WTC11 (cell line): ENCODE data around the gene KAZN. TPM values are rescaled to one million over a fixed set of nuclear protein-coding genes. Genes with fewer than 3 reads are reported as not detected.

Experiments
- ATAC-seq: fragments of 200-7000 bp; cut with Tn5 transposase; 2 replicates; pipeline ENCODE4 v1.10.0; 2021; ENCODE audit warnings: mild to moderate bottlenecking, moderate library complexity
- CTCF ChIA-PET: fragments of 300-600 bp; sonication (Branson Sonifier 250); formaldehyde crosslinking; loops from one replicate; lab custom pipeline; 2021; ENCODE audit warnings: antibody characterized with exemption; lab: Charles Lee
- POLR2A ChIA-PET: fragments of 350-600 bp; sonication (Branson Sonifier 250); formaldehyde crosslinking; loops from one replicate; lab custom pipeline; 2021; ENCODE audit warnings: antibody characterized with exemption; lab: Charles Lee
- DNase-seq: peaks from one replicate; pipeline ENCODE4 v3.0.0; 2021; ENCODE audit warnings: low spot score
- H3K27ac Mint-ChIP-seq: 2 replicates; pipeline ENCODE4 v1.8.0; 2021; ENCODE audit warnings: mixed read lengths
- H3K27me3 Mint-ChIP-seq: 2 replicates; pipeline ENCODE4 v1.8.0; 2021; ENCODE audit warnings: low read depth, mild to moderate bottlenecking, moderate library complexity, mixed read lengths
- H3K36me3 Mint-ChIP-seq: 2 replicates; pipeline ENCODE4 v1.8.0; 2021; ENCODE audit warnings: mixed read lengths
- H3K4me1 Mint-ChIP-seq: 2 replicates; pipeline ENCODE4 v1.8.0; 2022; ENCODE audit warnings: mixed read lengths
- H3K4me3 Mint-ChIP-seq: 2 replicates; pipeline ENCODE4 v1.8.0; 2021; ENCODE audit warnings: mild to moderate bottlenecking, moderate library complexity, mixed read lengths
- H3K9me3 Mint-ChIP-seq: 2 replicates; pipeline ENCODE4 v1.8.0; 2021; ENCODE audit warnings: mixed read lengths
- FOXJ3 ChIP-seq: sonication (generic); formaldehyde crosslinking; IDR thresholded peaks from 2 replicates; pipeline ENCODE4 v1.9.0; 2021; ENCODE audit warnings: missing genetic modification reagents, mild to moderate bottlenecking, borderline replicate concordance
- GABPB1 ChIP-seq: sonication (generic); formaldehyde crosslinking; IDR thresholded peaks from 2 replicates; pipeline ENCODE4 v1.8.1; 2023; ENCODE audit warnings: mild to moderate bottlenecking, missing genetic modification reagents
- MXD4 ChIP-seq: fragments of 250-450 bp; sonication (Bioruptor Pico); IDR thresholded peaks from 2 replicates; pipeline ENCODE4 v1.8.0; 2021; ENCODE audit warnings: mild to moderate bottlenecking, moderate library complexity, borderline replicate concordance
- NFE2L1 ChIP-seq: sonication (generic); formaldehyde crosslinking; IDR thresholded peaks from 2 replicates; pipeline ENCODE4 v1.8.1; 2023; ENCODE audit warnings: missing genetic modification reagents
- NR3C1 ChIP-seq: sonication (generic); formaldehyde crosslinking; conservative IDR thresholded peaks from 2 replicates; pipeline ENCODE4 v1.8.1; 2023; ENCODE audit warnings: low read depth, mild to moderate bottlenecking, missing genetic modification reagents
- PRRX2 ChIP-seq: fragments of 250-450 bp; sonication (Bioruptor Pico); IDR thresholded peaks from 2 replicates; pipeline ENCODE4 v1.8.0; 2021; ENCODE audit warnings: mild to moderate bottlenecking
- SMAD3 ChIP-seq: sonication (generic); formaldehyde crosslinking; IDR thresholded peaks from 2 replicates; pipeline ENCODE4 v1.8.0; 2022; ENCODE audit warnings: missing genetic modification reagents, mild to moderate bottlenecking, borderline replicate concordance
- TCF7 ChIP-seq: sonication (generic); formaldehyde crosslinking; IDR thresholded peaks from 2 replicates; pipeline ENCODE4 v1.8.0; 2022; ENCODE audit warnings: mild to moderate bottlenecking, low read depth, missing genetic modification reagents, moderate library complexity
- TEAD1 ChIP-seq: sonication (generic); formaldehyde crosslinking; IDR thresholded peaks from 2 replicates; pipeline ENCODE4 v1.8.0; 2022; ENCODE audit warnings: mild to moderate bottlenecking, missing genetic modification reagents
- ZNF219 ChIP-seq: sonication (generic); formaldehyde crosslinking; IDR thresholded peaks from 2 replicates; pipeline ENCODE4 v1.8.0; 2023; ENCODE audit warnings: missing genetic modification reagents, mild to moderate bottlenecking, borderline replicate concordance
- ZNF423 ChIP-seq: fragments of 250-450 bp; sonication (Bioruptor Pico); IDR thresholded peaks from 2 replicates; pipeline ENCODE4 v2.1.2; 2022; ENCODE audit warnings: mild to moderate bottlenecking, moderate library complexity
- total RNA-seq: library from RNA; stranded (reverse); gene quantifications from 3 replicates; pipeline ENCODE4 v1.2.3, GENCODE V29; 2021
- TF ChIP-seq, protein P1 (sequence below): sonication (generic); formaldehyde crosslinking; IDR thresholded peaks from 2 replicates; pipeline ENCODE4 v1.8.0; 2022; ENCODE audit warnings: mild to moderate bottlenecking, missing genetic modification reagents
- TF ChIP-seq, protein P2 (sequence below): fragments of 200-600 bp; IDR thresholded peaks from 2 replicates; pipeline ENCODE4 v1.8.0; 2022; ENCODE audit warnings: antibody characterized with exemption
- TF ChIP-seq, protein P3 (sequence below): sonication (generic); formaldehyde crosslinking; conservative IDR thresholded peaks from 2 replicates; pipeline ENCODE4 v1.8.1; 2023; ENCODE audit warnings: mild to moderate bottlenecking, low read depth, missing genetic modification reagents, moderate library complexity
- TF ChIP-seq, protein P4 (sequence below): sonication (generic); formaldehyde crosslinking; IDR thresholded peaks from 2 replicates; pipeline ENCODE4 v1.8.1; 2022; ENCODE audit warnings: missing genetic modification reagents, borderline replicate concordance
- TF ChIP-seq, protein P5 (sequence below): fragments of 250-450 bp; sonication (Bioruptor Pico); conservative IDR thresholded peaks from 2 replicates; pipeline ENCODE4 v1.9.0; 2021; ENCODE audit warnings: mild to moderate bottlenecking
- TF ChIP-seq, protein P6 (sequence below): fragments of 250-450 bp; sonication (Bioruptor Pico); IDR thresholded peaks from 2 replicates; pipeline ENCODE4 v1.9.0; 2021; ENCODE audit warnings: mild to moderate bottlenecking
- TF ChIP-seq, protein P7 (sequence below): sonication (generic); formaldehyde crosslinking; IDR thresholded peaks from 2 replicates; pipeline ENCODE4 v1.8.1; 2023; ENCODE audit warnings: mild to moderate bottlenecking, missing genetic modification reagents, moderate library complexity
- TF ChIP-seq, protein P8 (sequence below): sonication (generic); formaldehyde crosslinking; IDR thresholded peaks from 2 replicates; pipeline ENCODE4 v1.8.1; 2023; ENCODE audit warnings: mild to moderate bottlenecking, moderate library complexity, missing genetic modification reagents

The KAZN gene
- total RNA-seq, 1 experiment from 2014 or later, result 19.9 TPM

DNA sequence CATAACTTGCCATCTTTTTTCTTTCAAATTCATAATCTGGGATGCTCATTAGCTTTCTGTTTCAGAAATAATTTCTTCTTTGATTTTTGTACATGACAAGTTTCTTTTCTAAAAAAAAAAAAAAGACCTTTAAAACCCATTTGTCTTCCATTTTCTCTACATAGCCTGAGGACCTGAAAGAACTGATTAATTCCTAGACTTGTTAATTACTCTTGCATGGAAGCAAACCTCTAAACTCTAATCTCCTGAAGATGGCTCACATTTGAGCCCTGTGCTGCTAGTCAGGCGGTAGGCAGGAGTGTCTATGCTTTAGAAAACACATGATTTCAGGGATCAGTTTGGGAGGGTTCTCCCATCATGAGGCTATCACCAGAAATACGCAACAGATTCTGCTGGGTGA, 152.0 kb downstream of the KAZN start (continued):
- TF ChIP-seq ZNF219, result no peak
- no peak for TF ChIP-seq MXD4 (CRISPR knock-in tag)
- TF ChIP-seq, all 79 proteins: peak for 0

DNA sequence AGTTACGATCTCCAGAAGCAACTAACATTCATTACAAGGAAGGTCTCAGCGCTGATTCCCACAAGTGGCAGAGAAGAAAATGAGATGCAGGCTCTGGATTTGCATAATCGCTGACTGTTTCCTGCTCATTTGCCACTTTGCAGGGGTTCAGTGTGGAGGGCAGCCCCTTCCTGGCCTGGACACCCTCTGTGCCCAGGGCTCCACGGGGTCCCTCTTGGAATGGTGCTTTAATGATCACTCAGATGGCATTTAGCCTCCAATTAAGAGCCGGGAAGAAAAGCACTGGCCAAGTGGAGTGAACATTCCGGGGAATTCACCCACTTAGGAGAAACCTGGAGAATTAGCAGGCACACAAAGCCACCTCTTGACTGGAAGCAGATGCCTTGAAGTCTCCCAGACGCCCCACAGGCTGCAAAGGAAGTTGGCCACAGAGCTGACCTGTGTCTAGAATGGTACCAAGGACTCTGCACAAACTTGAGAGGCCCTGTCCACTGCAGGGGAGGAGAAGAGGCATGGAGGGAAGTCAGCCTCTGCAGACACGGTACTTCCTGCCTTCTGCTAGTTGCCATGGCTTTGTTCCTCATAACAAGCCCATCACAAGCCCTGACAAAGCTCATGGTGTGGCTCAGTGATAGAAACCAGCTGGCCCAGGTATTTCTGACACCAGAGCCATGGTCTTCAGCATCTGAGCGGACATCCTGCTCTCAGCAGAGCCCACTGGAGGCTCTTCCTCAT, 157.2 kb downstream of the KAZN start:
- peaks cover 16% of the 10 kb centered on the region for H3K9me3 Mint-ChIP-seq
- ChIA-PET POLR2A (no interaction called here), CTCF (interaction anchor here (2.2 to 4.3 kb wide), 2 partner anchors 22 to 23 kb away, joined by 5 to 25 read pairs; no protein-coding TSS in a partner anchor)
- no peak for DNase-seq
- H3K27ac Mint-ChIP-seq, result no peak overlapping the region
- peaks cover 4% of the 10 kb centered on the region; the same call in 1 of the 2 replicates for H3K36me3 Mint-ChIP-seq
- no peak overlapping the region for H3K4me3 Mint-ChIP-seq
- ATAC-seq, result no peak
- no peaks in the 10 kb centered on the region for H3K27me3 Mint-ChIP-seq
- TF ChIP-seq, protein P1, sequence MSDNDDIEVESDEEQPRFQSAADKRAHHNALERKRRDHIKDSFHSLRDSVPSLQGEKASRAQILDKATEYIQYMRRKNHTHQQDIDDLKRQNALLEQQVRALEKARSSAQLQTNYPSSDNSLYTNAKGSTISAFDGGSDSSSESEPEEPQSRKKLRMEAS (CRISPR knock-in tag), result no peak
- TF ChIP-seq TCF7 (CRISPR knock-in tag), result no peak
- TF ChIP-seq, protein P2, sequence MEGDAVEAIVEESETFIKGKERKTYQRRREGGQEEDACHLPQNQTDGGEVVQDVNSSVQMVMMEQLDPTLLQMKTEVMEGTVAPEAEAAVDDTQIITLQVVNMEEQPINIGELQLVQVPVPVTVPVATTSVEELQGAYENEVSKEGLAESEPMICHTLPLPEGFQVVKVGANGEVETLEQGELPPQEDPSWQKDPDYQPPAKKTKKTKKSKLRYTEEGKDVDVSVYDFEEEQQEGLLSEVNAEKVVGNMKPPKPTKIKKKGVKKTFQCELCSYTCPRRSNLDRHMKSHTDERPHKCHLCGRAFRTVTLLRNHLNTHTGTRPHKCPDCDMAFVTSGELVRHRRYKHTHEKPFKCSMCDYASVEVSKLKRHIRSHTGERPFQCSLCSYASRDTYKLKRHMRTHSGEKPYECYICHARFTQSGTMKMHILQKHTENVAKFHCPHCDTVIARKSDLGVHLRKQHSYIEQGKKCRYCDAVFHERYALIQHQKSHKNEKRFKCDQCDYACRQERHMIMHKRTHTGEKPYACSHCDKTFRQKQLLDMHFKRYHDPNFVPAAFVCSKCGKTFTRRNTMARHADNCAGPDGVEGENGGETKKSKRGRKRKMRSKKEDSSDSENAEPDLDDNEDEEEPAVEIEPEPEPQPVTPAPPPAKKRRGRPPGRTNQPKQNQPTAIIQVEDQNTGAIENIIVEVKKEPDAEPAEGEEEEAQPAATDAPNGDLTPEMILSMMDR, result no peak
- no peak for TF ChIP-seq ZNF423 (CRISPR knock-in tag)
- TF ChIP-seq, protein P3, sequence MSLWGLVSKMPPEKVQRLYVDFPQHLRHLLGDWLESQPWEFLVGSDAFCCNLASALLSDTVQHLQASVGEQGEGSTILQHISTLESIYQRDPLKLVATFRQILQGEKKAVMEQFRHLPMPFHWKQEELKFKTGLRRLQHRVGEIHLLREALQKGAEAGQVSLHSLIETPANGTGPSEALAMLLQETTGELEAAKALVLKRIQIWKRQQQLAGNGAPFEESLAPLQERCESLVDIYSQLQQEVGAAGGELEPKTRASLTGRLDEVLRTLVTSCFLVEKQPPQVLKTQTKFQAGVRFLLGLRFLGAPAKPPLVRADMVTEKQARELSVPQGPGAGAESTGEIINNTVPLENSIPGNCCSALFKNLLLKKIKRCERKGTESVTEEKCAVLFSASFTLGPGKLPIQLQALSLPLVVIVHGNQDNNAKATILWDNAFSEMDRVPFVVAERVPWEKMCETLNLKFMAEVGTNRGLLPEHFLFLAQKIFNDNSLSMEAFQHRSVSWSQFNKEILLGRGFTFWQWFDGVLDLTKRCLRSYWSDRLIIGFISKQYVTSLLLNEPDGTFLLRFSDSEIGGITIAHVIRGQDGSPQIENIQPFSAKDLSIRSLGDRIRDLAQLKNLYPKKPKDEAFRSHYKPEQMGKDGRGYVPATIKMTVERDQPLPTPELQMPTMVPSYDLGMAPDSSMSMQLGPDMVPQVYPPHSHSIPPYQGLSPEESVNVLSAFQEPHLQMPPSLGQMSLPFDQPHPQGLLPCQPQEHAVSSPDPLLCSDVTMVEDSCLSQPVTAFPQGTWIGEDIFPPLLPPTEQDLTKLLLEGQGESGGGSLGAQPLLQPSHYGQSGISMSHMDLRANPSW, result no peak
- TF ChIP-seq, protein P4, sequence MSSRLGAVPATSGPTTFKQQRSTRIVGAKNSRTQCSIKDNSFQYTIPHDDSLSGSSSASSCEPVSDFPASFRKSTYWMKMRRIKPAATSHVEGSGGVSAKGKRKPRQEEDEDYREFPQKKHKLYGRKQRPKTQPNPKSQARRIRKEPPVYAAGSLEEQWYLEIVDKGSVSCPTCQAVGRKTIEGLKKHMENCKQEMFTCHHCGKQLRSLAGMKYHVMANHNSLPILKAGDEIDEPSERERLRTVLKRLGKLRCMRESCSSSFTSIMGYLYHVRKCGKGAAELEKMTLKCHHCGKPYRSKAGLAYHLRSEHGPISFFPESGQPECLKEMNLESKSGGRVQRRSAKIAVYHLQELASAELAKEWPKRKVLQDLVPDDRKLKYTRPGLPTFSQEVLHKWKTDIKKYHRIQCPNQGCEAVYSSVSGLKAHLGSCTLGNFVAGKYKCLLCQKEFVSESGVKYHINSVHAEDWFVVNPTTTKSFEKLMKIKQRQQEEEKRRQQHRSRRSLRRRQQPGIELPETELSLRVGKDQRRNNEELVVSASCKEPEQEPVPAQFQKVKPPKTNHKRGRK (CRISPR knock-in tag), result no peak
- peaks cover 50% of the 10 kb centered on the region for H3K4me1 Mint-ChIP-seq

DNA sequence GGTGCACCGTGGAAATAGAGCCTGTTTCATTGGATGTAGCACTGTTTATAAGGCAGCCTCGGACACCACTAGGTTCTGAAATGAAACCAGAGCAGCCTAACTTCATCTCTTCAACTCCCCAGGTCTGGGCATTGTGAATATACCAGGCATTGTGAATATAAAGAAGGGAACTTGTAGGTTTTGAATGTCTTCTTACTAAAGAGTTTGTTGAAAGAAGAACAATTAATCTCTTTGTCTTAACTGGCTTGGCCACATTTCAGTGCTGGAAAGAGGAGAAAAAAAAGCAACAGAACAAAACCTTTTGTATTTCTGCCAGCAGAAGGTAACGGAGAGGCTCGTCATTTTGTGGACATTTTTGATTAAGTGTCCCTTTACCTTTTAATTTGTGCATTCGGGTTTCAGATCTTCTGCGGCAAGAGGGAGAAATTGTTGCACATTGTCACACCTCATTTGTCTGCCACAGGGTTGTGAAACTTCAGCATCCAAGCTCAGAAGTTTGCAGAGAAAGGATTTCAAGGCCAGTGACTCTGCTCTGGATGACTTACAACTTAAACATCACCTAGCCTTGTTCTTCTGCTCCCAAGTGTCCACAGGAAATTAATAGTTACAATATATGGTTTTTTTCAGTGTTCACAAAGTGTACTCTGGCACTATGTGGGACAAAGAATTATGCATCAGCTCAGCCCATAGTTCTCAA, 158.3 kb downstream of the KAZN start:
- H3K9me3 Mint-ChIP-seq, result peaks cover 15% of the 10 kb centered on the region
- CTCF ChIA-PET, result interaction anchor here (0.8 to 4.3 kb wide), 3 partner anchors 19 to 24 kb away, joined by 3 to 25 read pairs (median 5); no protein-coding TSS in a partner anchor
- POLR2A ChIA-PET, result no interaction called here
- peaks cover 58% of the 10 kb centered on the region for H3K4me1 Mint-ChIP-seq
- no peak for DNase-seq
- H3K27ac Mint-ChIP-seq, result peak overlapping the region; percentile 34; the same call in 1 of the 2 replicates
- no peak for ATAC-seq
- H3K27me3 Mint-ChIP-seq, result no peaks in the 10 kb centered on the region
- H3K36me3 Mint-ChIP-seq, result peaks cover 4% of the 10 kb centered on the region; the same call in 1 of the 2 replicates
- no peak overlapping the region for H3K4me3 Mint-ChIP-seq
- TF ChIP-seq, protein P5, sequence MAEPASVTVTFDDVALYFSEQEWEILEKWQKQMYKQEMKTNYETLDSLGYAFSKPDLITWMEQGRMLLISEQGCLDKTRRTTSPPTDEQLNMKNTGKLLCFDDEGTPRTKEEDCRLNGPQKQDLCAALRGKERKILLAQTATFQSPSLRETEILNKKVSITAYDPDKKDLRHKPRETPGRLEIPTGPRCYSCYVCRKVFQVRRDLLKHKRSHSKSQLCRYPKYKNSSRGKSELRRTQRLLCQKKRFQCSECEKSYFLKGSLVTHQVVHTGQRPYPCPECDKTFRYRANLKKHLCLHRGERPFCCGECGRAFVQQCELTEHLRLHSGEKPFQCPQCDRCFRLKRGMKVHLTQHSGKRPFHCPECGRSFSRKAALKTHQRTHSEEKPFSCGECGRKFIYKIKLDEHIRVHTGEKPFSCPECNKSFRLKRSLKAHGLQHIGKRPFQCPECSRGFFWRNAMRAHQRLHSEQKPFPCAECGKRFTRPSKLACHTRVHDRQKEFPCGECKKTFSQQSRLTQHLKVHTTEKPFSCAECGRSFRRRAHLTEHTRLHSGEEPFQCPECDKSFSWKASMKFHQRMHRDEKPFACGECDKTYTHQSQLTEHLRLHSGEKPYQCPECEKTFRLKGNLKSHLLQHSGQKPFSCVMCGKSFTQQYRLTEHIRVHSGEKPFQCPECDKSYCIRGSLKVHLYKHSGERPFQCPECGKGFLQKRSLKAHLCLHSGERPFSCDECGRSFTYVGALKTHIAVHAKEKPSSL (CRISPR knock-in tag), result no peak
- TF ChIP-seq NR3C1 (CRISPR knock-in tag) (no peak), PRRX2 (CRISPR knock-in tag) (no peak), FOXJ3 (CRISPR knock-in tag) (no peak), TCF7 (CRISPR knock-in tag) (no peak), GABPB1 (CRISPR knock-in tag) (no peak), TEAD1 (CRISPR knock-in tag) (no peak), NFE2L1 (no peak), SMAD3 (no peak)
- TF ChIP-seq, protein P6, sequence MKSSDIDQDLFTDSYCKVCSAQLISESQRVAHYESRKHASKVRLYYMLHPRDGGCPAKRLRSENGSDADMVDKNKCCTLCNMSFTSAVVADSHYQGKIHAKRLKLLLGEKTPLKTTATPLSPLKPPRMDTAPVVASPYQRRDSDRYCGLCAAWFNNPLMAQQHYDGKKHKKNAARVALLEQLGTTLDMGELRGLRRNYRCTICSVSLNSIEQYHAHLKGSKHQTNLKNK, result no peak
- TF ChIP-seq, protein P7, sequence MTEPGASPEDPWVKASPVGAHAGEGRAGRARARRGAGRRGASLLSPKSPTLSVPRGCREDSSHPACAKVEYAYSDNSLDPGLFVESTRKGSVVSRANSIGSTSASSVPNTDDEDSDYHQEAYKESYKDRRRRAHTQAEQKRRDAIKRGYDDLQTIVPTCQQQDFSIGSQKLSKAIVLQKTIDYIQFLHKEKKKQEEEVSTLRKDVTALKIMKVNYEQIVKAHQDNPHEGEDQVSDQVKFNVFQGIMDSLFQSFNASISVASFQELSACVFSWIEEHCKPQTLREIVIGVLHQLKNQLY, result no peak
- TF ChIP-seq, protein P8, sequence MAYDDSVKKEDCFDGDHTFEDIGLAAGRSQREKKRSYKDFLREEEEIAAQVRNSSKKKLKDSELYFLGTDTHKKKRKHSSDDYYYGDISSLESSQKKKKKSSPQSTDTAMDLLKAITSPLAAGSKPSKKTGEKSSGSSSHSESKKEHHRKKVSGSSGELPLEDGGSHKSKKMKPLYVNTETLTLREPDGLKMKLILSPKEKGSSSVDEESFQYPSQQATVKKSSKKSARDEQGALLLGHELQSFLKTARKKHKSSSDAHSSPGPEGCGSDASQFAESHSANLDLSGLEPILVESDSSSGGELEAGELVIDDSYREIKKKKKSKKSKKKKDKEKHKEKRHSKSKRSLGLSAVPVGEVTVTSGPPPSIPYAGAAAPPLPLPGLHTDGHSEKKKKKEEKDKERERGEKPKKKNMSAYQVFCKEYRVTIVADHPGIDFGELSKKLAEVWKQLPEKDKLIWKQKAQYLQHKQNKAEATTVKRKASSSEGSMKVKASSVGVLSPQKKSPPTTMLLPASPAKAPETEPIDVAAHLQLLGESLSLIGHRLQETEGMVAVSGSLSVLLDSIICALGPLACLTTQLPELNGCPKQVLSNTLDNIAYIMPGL (CRISPR knock-in tag), result no peak
